Esophagus muscularis mucosa (tissue), 3 donors: ENCODE results near the gene LGALS14.

Experiments
- POLR2AphosphoS5 ChIP-seq, 2 donors: sonication (generic); formaldehyde crosslinking; IDR thresholded peaks; one replicate each; pipeline ENCODE4 v1.6.1; 2017; ENCODE audit warnings: antibody characterized with exemption in 2 of 2
- TF ChIP-seq, protein P1 (sequence below), 3 experiments: fragments of 200-600 bp in 2 of 3; fragments of 450-650 bp in 1 of 3; sonication (generic) in 2 of 3; IDR thresholded peaks; one replicate each; pipeline ENCODE4 v1.5.1; 2017 to 2019; ENCODE audit warnings: antibody characterized with exemption in 3 of 3, mild to moderate bottlenecking in 2 of 3, moderate library complexity in 1 of 3

DNA sequence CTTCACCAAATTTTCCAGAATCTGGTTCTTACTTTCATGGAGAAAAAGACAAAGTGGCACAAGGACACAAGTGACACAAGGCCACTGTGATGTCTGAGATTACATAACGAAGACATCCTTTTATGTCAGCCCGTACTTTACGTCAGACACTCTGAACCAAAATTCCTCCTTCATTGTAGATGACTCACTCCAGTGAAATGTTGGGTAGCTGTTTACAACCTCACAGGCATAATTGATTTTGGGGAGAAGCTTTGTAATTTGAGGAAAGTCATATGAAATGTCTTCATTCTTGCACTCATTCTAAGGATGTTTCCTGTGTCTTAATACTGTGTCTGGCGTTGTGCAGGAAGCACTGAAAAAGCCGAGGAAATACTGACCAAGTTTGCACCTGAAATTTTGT, 20.0 kb upstream of the LGALS14 start:
- no peak for TF ChIP-seq POLR2AphosphoS5 (IDR thresholded peaks at IDR 0.05)
- TF ChIP-seq, protein P1, sequence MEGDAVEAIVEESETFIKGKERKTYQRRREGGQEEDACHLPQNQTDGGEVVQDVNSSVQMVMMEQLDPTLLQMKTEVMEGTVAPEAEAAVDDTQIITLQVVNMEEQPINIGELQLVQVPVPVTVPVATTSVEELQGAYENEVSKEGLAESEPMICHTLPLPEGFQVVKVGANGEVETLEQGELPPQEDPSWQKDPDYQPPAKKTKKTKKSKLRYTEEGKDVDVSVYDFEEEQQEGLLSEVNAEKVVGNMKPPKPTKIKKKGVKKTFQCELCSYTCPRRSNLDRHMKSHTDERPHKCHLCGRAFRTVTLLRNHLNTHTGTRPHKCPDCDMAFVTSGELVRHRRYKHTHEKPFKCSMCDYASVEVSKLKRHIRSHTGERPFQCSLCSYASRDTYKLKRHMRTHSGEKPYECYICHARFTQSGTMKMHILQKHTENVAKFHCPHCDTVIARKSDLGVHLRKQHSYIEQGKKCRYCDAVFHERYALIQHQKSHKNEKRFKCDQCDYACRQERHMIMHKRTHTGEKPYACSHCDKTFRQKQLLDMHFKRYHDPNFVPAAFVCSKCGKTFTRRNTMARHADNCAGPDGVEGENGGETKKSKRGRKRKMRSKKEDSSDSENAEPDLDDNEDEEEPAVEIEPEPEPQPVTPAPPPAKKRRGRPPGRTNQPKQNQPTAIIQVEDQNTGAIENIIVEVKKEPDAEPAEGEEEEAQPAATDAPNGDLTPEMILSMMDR (IDR thresholded peaks at IDR 0.05) = no peak
